WTC11 (cell line): Measurements from ENCODE around the gene ANP32E.

Source experiments
- CTCF ChIP-seq: fragments of 200-600 bp; IDR thresholded peaks from 2 replicates; pipeline ENCODE4 v1.8.0; 2022; ENCODE audit warnings: antibody characterized with exemption
- FOXJ3 ChIP-seq: sonication (generic); formaldehyde crosslinking; IDR thresholded peaks from 2 replicates; pipeline ENCODE4 v1.9.0; 2021; ENCODE audit warnings: missing genetic modification reagents, mild to moderate bottlenecking, borderline replicate concordance
- FOXK1 ChIP-seq: sonication (generic); formaldehyde crosslinking; IDR thresholded peaks from 2 replicates; pipeline ENCODE4 v1.8.0; 2022; ENCODE audit warnings: mild to moderate bottlenecking, moderate library complexity, missing genetic modification reagents
- TP53 ChIP-seq: sonication (generic); formaldehyde crosslinking; IDR thresholded peaks from 2 replicates; pipeline ENCODE4 v1.8.1; 2023; ENCODE audit warnings: mild to moderate bottlenecking, missing genetic modification reagents
- ZNF396 ChIP-seq: fragments of 250-450 bp; sonication (Bioruptor Pico); IDR thresholded peaks from 2 replicates; pipeline ENCODE4 v1.8.0; 2021; ENCODE audit warnings: mild to moderate bottlenecking, moderate library complexity, borderline replicate concordance
- TF ChIP-seq, protein P1 (sequence below): sonication (generic); formaldehyde crosslinking; IDR thresholded peaks from 2 replicates; pipeline ENCODE4 v1.8.1; 2022; ENCODE audit warnings: low read depth, missing genetic modification reagents, borderline replicate concordance

- no peak for TF ChIP-seq FOXK1 (CRISPR knock-in tag)
- no peak for TF ChIP-seq ZNF396
- TF ChIP-seq CTCF = peak; percentile 48; the same call in 1 of the 2 replicates
- no peak for TF ChIP-seq TP53
- TF ChIP-seq FOXJ3 (CRISPR knock-in tag) = no peak
- TF ChIP-seq, protein P1, sequence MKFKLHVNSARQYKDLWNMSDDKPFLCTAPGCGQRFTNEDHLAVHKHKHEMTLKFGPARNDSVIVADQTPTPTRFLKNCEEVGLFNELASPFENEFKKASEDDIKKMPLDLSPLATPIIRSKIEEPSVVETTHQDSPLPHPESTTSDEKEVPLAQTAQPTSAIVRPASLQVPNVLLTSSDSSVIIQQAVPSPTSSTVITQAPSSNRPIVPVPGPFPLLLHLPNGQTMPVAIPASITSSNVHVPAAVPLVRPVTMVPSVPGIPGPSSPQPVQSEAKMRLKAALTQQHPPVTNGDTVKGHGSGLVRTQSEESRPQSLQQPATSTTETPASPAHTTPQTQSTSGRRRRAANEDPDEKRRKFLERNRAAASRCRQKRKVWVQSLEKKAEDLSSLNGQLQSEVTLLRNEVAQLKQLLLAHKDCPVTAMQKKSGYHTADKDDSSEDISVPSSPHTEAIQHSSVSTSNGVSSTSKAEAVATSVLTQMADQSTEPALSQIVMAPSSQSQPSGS (CRISPR knock-in tag) = no peak
Measured at GRCh38 chr1:150186789-150187559, 48.9 kb downstream of the ANP32E start.
